ELR (cell line): Measurements from ENCODE around the gene LRP1.

ENCODE experiments used
- DNase-seq: peaks from one replicate; pipeline ENCODE4 v3.0.0-alpha.2; 2015; ENCODE audit warnings: low read depth

The LRP1 gene

DNA sequence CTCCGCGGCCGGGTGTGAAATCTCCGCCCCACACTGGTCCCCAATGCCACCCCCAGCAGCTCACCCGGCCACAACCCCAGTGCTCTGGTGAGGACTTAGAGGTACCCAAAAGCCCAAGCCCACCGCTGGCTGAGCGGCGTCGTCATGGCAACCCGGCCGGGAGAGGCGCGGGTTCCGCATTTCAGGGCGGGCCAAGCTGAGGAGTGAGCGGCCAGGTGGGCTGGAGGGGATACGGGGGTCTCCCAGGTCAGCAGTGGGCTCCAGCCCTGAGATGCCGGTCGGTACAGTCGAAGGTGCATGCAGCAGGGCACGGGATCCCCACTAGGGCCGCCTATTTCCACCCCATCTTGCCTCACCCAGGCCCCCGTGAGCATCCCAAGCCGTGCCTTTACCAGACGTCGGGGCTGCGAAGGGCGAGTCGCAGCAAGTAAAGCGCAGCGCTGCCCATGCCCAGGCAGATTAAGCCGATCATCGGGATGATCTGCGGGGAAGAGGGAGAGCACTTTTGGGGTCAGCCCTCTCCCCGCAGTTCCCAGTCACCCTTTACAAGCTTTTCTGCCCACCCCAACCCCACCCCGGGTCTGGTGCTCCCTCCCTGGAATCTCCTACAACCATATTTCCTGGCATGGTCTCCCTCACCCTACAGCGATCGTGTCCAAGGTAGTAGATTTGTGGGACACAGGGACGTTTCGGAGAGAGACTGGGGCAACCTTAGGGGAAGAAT is 108.1 kb downstream of the LRP1 start:
- no peak for DNase-seq

- DNase-seq = peak; percentile 32
These were observed 108.8 kb downstream of the LRP1 start for GRCh38 chr12:57236925-57237595.

DNA sequence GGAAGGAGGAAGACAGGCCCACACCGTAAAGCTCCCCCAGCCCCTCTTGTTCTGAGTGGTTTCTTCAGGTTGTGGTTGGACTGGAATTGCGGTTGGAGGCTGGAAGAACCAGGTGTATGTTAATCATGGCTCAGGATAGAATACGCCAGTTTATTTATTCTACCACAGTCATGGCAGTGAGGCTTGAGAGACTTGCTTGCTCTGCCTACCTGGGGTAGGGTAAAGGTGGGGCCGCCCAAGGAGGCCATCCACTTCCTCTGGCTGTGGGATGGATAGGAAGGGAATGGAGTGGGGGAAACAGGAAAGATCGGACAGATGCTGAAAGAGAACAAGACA is 109.3 kb downstream of the LRP1 start:
- DNase-seq = no peak

DNA sequence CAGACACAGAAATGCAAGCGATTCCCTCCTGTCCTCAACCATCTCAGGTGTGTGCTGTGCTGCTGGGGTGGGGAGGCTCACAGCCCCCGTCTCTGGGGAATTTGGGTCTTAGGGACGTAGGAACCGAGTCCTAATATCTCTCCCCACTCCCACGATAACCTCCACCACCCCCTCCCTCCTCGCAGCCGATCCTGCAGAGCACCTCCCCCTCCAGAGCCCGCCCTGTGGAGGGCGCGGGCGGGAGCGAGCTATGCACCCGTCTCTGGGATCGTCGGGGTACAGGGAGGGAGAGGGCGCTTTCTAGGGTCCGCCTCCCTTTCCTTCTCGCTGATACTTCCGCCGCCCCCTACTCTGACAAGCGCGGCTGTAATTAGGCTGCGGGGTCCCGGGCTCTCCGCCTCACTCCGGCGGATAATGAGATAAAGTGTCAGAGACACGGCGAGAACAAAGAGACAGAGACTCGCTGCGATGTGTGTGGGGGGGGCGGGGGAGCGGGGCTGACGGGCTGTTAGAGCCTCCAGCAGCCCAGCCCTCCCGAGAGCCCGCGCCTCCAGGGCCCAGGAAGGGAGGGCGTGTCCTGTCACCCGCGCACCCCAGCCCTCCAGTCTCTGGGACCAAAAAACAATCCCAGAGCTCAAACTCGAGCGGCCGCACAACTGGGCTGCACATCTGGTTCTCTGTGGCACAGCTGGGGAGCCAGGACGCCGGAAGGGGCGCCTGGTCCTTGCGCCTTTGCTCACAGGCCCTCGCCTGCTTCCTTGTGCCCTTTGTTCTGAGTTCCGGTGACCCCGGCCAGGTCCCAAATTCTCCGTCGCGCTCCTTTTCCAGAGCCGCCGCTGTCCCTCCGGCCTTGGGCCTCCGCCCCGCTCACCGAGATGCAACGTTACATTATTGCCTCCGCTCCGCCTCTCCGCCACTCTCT is 109.9 kb downstream of the LRP1 start:
- DNase-seq = no peak

- peak; percentile 87 for DNase-seq
These were observed 110.7 kb downstream of the LRP1 start for GRCh38 chr12:57238854-57239554.

DNA sequence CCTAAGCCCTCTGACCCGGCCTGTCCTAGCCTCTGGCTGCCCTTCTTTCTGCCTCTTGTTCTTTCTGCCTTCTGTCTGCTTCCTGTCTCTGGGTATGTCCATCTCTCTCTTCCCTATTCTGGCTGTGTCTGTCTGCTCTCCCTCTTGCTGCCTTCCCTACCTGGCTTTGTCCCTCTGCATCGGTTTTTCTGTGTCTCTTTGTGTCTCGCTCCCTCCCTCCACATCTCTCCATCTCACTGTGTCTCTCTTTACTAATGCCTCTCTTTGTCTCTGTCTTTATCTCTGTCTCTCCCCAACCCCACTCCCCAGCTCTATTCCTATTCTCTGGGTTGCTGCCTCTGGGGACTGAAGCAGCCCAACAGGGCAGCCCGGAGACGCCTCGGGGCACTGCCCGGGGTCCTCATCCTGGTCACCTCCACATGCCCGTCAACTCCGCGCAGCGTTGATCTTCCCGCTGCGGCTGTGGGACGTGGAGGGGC is 111.3 kb downstream of the LRP1 start:
- DNase-seq = no peak

- peak; percentile 75 for DNase-seq
These were observed 112.0 kb downstream of the LRP1 start for GRCh38 chr12:57240066-57240921.

GRCh38 chr12:57240926-57241401 is 112.7 kb downstream of the LRP1 start:
- peak; percentile 59 for DNase-seq

DNA sequence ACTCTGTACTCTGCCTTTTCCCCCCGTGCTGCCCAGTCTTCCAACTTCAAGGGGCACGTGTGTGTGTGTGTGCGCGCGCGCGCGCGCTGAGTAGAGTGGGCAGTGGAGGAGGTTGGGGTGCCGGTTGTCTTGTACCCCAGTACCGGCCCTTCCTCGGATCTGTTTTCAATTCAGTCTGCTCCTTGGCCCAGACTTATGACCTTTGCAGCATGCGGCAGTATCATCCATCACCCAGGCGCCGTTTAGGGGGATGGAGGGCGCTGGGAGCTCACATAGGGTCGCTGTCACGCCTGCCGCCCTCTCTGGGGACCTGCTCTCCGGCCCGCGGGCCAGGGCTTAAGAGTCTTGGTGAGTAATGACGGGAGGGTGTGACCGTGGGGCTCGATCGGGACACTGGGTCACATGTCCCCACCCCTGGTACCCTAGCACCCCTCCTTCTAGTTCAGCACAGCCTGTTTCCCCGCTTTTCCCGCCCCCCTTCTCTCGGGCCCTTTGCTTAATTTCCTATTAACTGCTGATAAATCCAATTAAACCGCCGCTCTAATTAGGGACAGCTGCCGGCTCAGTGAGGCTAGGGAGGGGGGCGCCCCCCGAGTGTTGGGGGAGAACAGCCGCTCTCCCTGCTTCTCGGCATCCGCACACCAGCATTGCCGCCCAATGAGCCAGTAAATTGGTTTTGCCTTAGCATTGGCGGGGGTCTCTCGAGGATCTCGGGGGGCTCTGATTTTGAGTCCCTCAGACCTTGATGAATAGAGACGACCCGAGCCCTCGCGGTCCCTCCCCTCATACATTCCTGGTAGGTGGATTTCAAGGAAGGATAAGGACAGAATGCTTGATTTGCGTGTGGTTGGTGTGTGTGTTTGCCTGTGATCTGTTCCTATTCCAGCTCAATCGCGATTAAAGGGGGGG is 113.4 kb downstream of the LRP1 start:
- no peak for DNase-seq

GRCh38 chr12:57242329-57242690 is 114.0 kb downstream of the LRP1 start:
- DNase-seq = no peak

DNA sequence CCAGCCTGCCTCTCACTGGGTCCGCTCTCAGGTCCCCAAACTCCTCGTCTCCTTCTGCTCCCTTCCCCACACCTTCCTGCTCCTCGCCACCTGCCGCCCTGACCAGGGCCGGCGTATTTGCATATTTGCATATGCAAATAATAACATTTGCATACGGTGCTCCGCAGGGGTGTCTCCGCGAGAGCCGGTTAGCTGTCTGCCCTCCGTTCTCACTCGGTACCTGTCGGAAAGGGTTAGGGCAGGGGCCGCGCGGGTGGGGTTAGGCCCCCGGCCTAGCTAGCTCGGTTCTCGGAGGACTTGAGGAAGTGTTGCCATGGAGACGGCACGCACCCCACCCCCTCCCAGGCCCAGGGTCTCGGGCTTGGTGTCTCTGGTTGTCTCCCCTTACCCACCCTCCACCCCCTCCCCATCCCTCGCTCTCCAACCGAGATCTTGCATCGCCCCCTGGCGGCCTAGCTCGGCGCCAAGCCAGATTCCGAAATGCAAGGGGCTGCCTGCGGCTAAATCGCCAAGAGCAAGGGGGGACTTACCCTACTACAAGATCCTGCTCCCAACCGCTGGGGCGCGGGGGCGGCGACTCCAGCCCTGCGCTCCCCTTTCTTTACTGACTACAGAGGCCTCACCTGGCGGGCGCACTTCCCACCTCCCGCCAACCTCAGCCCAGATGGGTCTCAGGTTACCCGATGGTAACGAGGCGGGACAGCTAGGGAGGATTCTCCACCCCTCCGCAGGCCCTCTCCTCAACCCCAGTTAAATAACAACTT is 114.6 kb downstream of the LRP1 start:
- peak; percentile 66 for DNase-seq

GRCh38 chr12:57243521-57244311 is 115.4 kb downstream of the LRP1 start:
- peak; percentile 77 for DNase-seq

DNA sequence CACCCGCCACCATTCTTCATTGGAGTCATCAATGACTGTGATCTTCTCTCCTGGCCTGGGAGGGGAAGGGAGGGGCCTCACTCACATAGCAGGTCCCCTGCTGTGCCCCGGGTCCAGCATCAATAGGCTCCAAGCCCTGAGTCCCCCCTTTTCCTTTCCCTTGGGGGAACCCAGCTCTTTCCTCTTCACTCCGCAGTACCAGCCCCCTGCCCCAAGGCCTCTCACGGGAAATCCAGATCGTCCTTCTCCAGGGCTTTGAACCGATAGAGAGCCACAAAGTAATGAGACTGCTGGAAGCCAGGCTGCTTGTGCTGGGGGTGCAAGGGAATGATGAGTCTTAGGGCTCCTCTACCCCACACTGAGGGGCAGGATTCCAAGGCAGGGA is 116.0 kb downstream of the LRP1 start:
- no peak for DNase-seq

DNA sequence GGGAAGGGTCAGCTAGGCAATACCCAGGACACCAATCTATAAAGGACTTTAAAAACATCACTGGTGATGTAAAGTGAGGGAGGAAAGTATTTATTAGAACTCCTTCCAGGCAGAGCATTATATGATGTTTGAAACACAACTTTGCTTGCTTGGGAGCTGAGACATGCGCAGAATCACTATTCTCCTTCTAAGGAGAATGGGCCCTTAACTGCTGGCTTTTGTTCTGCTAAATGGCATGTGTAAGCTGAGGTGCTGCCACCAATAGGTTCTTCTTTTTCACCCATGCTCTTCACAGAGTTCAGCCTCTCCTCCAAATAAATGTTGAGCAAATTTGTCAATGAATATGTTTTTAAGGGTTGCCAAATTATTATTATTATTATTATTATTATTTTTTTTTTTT is 118.8 kb downstream of the LRP1 start:
- no peak for DNase-seq

DNA sequence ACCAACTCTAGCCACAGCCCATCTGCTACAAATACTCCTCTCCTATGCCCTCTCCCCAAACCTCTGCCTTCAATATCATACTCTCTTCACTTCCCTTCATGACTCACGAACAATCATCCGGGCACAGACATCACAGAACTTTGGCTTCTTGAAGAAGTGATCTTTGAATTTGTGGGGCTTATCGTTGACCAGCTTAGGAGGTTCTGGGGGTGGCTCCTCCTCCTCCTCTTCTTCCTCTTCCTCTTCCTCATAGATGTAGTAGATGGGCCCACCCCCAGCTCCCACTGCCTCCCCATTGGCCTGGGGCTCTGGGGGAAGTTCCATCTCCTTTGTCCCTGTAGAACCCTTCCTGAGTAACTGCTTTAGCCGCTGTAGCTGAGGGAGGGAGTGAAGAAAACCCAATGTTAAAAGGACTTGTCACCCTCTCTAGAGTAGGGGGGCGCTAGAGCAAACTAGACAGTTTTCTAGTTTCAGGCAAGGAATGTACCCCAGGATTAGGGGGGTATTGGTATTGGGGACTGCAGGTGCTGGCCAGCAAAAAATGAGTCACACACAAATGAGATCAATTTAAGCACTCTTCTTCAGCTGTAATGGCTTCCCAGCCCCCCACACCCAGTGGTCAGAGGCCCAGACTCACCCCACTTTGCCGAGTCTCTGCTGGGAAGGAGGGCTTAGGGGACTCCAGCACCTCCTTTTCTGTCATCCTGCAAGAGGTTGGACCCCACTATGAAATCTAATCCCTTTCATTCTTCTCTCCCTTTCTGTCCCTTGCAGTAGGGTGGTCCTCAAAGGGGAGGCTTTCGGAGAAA is 120.9 kb downstream of the LRP1 start:
- DNase-seq = no peak

GRCh38 chr12:57250541-57250940 is 122.3 kb downstream of the LRP1 start:
- no peak for DNase-seq

- no peak for DNase-seq
These were observed 122.7 kb downstream of the LRP1 start, which contains the start of gene STAC3 for GRCh38 chr12:57250956-57251355. STAC3 (minus strand) TSS chr12:57251187; CDS start chr12:57249636, 1,551 bp downstream.
